IMR-90 (cell line): Measurements from ENCODE around the gene CACNB2.
"Not testable (repeated sequence)": the region's sequence is repeated elsewhere in the genome, so short reads cannot be mapped to it uniquely, and the experiment has no call there.

Source experiments
- CTCF ChIP-seq: conservative IDR thresholded peaks from 2 replicates; pipeline ENCODE4 v1.5.1; 2012; ENCODE audit warnings: mild to moderate bottlenecking, low read depth, low read length, improper control_type of control experiment
- MXI1 ChIP-seq: IDR thresholded peaks from 2 replicates; pipeline ENCODE4 v1.6.1; 2012; ENCODE audit warnings: low read depth, mild to moderate bottlenecking, low read length, moderate library complexity, borderline replicate concordance
- POLR2A ChIP-seq: IDR thresholded peaks from 2 replicates; pipeline ENCODE4 v1.6.1; 2012; ENCODE audit warnings: mild to moderate bottlenecking, low read depth, low read length

- TF ChIP-seq CTCF, POLR2A, MXI1: not testable (repeated sequence)
Observed at GRCh38 chr10:18181382-18181781, 41.2 kb downstream of the CACNB2 start.
